Vagina (tissue), 2 donors: ENCODE measurements around the gene LMOD3.

ENCODE experiments used
- CTCF ChIP-seq, 3 experiments: fragments of 450-650 bp in 2 of 3; fragments of 200-600 bp in 1 of 3; sonication (generic) in 1 of 3; IDR thresholded peaks; one replicate each; pipeline ENCODE4 v1.5.1; 2017 to 2019; ENCODE audit warnings: antibody characterized with exemption in 3 of 3, mild to moderate bottlenecking in 2 of 3, moderate library complexity in 2 of 3
- POLR2A ChIP-seq, 2 donors: fragments of 450-650 bp; IDR thresholded peaks; one replicate each; pipeline ENCODE4 v1.6.1; 2017; ENCODE audit warnings: antibody characterized with exemption in 2 of 2, mild to moderate bottlenecking in 2 of 2, moderate library complexity in 2 of 2

DNA sequence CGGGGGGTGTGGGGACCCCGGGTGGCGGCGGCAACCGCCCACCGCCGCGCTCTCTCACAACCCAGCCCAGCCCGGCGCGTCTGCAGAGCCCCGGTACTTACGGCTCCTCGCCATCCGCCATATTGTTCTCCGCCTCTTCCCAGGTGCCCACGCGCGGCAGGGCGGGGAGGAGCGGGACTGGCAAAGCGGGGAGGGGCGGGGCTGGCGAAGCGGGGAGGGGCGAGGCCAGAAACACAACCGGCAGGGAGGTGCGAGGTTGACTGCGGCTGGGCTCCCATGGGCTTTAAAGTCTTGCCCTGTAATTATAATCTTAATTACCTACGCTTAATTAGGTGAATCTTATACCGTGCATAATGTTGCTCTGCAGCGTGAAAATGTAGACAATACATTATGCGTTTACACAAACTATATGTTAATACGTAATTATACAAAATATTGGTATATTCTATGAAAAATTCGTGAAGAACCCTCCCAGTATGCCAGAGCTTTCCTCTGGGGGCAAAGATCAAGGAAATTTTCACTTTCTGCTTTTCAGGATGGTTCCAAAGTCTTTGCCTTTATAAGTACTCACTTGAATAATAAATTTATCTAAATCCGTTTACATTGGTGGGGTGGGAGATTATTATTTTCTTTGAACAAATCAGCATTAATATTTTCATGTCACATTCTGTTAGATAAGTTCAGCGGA is 42.0 kb downstream of the LMOD3 start, which contains the start of gene UBA3:
- no peak for TF ChIP-seq CTCF (IDR thresholded peaks at IDR 0.05)
- TF ChIP-seq POLR2A (IDR thresholded peaks at IDR 0.05) = peak in 1 of 2 donors; percentile 37
